IPS-11a (cell line): ENCODE measurements around the gene AP1S1.
"Not testable (repeated sequence)": the region's sequence is repeated elsewhere in the genome, so short reads cannot be mapped to it uniquely, and the experiment has no call there.

Experiments
- H3K4me3 ChIP-seq: one replicate; pipeline ENCODE4 v1.5.1; 2013; ENCODE audit warnings: low read depth, low read length, control low read depth

AP1S1 gene

GRCh38 chr7:101199522-101199921 lies 45.2 kb downstream of the AP1S1 start:
- H3K4me3 ChIP-seq: not testable (repeated sequence)

DNA sequence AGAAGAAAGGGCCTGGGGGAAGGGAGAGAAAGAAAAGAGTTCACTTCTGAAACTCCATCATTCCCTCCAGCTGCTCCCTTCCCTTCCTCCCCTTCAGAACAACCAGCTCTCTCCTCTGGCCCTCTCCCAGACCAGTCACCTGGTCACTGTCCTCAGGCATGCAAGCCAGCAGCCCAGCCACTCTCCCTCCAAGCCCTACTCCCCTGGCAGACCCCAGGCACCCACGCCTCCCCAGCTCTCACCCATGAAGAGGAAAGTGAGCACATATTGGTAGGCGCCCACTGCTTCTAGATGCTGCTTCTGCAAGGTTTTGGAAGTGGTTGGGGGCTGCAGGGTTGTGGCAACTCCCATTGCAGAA lies 46.2 kb downstream of the AP1S1 start:
- H3K4me3 ChIP-seq: no peak overlapping the region

DNA sequence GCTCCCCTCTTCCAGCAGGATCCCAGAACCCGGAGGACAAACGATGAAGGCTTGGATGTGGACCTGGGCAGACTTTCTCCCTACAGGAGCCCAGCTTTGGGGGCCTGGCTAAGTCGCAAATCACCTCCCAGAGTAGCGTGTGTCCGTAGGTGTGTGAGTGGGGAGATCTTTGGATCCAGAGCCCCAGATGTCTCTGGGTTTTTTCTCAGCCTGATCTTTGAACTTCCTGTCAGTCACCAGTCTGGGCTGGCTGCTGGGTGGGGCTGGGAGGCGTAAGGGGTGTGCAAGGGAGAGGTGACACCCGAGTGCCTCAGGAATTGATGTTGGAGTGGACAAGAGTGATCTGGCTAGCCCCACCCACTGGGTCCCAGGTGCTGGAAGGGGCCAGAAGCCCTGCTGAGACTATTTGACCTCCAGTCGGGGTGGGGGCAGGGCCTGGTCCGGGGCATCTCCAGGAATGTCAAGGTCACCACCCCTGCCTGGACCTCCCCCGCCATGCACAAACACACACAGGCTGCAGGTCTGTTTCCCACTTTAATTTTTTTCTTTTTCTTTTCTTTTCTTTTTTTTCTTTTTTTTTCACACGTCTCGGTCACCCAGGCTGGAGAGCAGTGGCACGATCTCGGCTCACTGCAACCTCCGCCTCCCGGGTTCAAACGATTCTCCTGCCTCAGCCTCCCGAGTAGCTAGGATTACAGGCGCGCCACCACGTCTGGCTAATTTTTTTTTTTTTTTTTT lies 46.8 kb downstream of the AP1S1 start, which contains the start of gene MOGAT3:
Gene MOGAT3 (minus strand): TSS at position 175 of the 738 bp plus-strand sequence. CDS start 182 bp downstream, outside the sequence.
- peak within 1 kb of the TSS; percentile 6 for H3K4me3 ChIP-seq

GRCh38 chr7:101201695-101202602 lies 47.7 kb downstream of the AP1S1 start:
- H3K4me3 ChIP-seq: peak overlapping the region; percentile 6

DNA sequence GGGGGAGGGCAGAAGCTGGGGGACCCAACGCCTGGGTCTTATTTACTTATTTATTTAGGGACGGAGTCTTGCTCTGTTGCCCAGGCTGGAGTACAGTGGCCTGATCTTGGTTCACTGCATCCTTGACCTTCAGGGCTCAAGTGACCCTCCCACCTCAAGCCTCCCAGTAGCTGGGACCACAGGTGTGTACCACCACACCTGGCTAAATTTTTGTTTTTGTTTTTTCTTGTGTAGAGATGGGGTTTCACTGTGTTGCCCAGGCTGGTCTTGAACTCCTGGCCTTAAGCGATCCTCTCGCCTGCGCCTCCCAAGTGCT lies 48.3 kb downstream of the AP1S1 start:
- no peak overlapping the region for H3K4me3 ChIP-seq

DNA sequence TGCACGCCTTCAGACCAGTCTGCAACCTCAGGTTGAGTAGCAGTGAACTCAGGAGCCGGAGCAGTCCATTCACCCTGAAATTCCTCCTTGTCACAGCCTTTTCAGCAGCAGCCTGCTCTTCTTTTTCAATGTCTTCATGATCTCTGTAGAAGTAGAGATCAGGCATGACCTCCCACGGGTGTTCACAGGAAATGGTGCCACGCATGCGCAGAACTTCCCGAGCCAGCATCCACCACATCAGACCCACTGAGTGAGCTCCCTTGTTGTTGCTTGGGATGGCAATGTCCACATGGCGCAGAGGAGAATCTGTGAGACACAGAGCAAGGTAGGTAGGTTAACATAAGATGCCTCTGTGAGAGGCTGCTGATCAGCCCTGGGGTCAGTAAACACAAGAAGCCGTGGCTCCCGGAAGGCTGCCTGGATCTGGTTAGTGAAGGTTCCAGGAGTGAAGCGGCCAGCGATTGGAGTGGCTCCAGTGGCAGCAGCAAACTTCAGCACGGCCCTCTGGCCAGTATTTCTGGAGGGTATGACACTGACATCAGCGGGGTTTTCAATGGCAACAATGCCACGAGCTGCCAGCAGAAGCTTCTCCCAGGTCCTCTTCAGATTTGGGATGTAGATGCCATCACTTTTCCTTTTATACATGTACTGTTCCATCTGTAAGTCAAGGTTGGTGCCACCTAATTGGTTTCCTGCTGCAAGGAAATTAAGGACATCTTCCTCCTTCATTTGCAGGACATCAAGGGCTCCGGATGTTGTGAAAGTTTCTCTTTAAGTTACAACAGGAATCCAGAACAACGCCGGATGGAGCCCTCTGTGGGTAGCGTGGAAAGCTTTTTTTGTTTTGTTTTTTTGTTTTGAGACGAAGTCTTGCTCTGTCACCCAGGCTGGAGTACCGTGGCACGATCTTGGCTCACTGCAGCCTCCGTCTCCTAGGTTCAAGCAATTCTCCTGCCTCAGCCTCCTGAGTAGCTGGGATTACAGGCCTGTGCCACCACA lies 49.8 kb downstream of the AP1S1 start:
- H3K4me3 ChIP-seq: not testable (repeated sequence)

GRCh38 chr7:101205901-101206664 lies 51.8 kb downstream of the AP1S1 start:
- no peak overlapping the region for H3K4me3 ChIP-seq

DNA sequence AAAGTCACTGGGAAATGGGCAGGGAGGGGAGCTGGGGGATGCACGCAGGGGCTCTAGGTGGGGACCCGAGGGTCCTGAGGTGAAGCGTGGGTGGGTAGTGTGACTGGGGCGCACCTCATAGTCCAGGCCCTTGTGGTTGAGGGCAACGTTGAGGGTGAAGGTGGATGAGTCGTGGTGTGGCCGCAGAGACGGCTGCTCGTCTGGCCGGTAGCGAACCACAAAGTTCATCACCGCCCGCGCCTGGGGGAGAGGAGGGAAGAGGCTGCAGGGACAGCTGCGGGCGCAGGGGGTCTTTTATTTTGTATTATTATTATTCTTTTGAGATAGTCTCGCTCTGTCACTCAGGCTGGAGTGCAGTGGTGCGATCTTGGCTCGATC lies 52.4 kb downstream of the AP1S1 start:
- no peak overlapping the region for H3K4me3 ChIP-seq

GRCh38 chr7:101207459-101207858 lies 53.2 kb downstream of the AP1S1 start:
- H3K4me3 ChIP-seq: no peak overlapping the region

- no peak overlapping the region for H3K4me3 ChIP-seq
Observed at GRCh38 chr7:101208794-101209193, 54.5 kb downstream of the AP1S1 start.

- no peak overlapping the region for H3K4me3 ChIP-seq
Observed at GRCh38 chr7:101210143-101210542, 55.9 kb downstream of the AP1S1 start.
